C4-2B (cell line): ENCODE data around the gene BTBD9.

ENCODE experiments used
- CTCF ChIP-seq: fragments of 450-650 bp; conservative IDR thresholded peaks from 2 replicates; pipeline ENCODE4 v1.5.1; 2017; ENCODE audit warnings: mild to moderate bottlenecking
- ZFX ChIP-seq: fragments of 450-650 bp; IDR thresholded peaks from 2 replicates; pipeline ENCODE4 v1.6.1; 2017

GRCh38 chr6:38178584-38178886, 461.2 kb downstream of the BTBD9 start:
- TF ChIP-seq CTCF (no peak), ZFX (no peak)
